B cell (primary cell): Measurements from ENCODE around the gene XYLT1.

Experiments used
- CTCF ChIP-seq: fragments of 200-600 bp; IDR thresholded peaks from one replicate; pipeline ENCODE4 v1.8.0; 2022; ENCODE audit warnings: antibody characterized with exemption, mild to moderate bottlenecking
- EZH2 ChIP-seq: IDR thresholded peaks from 2 replicates; pipeline ENCODE4 v1.6.1; 2012; ENCODE audit warnings: borderline replicate concordance, low read depth, mild to moderate bottlenecking, moderate library complexity, low read length; ENCODE audit not compliant: insufficient read depth, poor library complexity, severe bottlenecking

DNA sequence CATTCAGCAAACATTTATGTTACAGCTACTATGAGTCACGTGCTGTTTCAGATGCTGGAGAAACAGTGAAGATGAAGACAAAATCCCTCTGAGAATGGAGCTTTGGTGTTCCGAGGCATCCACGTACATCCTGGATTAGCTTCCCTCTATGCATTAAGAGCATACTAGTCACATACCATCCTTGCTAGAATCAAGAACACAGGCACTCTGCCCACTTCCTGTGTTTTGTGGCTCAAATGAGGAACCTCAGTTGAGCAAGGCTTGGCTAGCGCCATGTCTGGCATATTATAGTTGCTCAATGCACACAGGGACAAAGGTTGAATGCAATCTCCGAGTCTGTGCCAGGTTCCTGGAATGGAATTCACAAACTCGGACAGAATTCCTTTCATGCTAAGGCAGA is 297.5 kb downstream of the XYLT1 start:
- TF ChIP-seq CTCF (no peak), EZH2 (no peak)
